Calu3 (cell line): ENCODE measurements around the gene LITAFD. TPM values are rescaled to one million over a fixed set of nuclear protein-coding genes. Genes with fewer than 3 reads are reported as not detected.

Experiments
- BruUV-seq: library from RNA; stranded (reverse); fragments of 400-500 nt; replicated peaks from 2 replicates; lab custom pipeline; 2021; lab: Mats Ljungman, UMichigan
- CTCF ChIA-PET: fragments of 300-600 bp; sonication (Branson Sonifier 250); formaldehyde crosslinking; loops from one replicate; lab custom pipeline; 2022; ENCODE audit warnings: antibody characterized with exemption; lab: Charles Lee
- DNase-seq: peaks from one replicate; pipeline ENCODE4 v3.0.0; 2022
- H3K27ac Mint-ChIP-seq: one replicate; pipeline ENCODE4 v1.8.0; 2022; ENCODE audit warnings: mixed read lengths; ENCODE audit not compliant: unreplicated experiment
- H3K27me3 Mint-ChIP-seq: one replicate; pipeline ENCODE4 v1.8.0; 2022; ENCODE audit warnings: mixed read lengths; ENCODE audit not compliant: unreplicated experiment
- H3K36me3 Mint-ChIP-seq: one replicate; pipeline ENCODE4 v1.8.0; 2022; ENCODE audit warnings: mild to moderate bottlenecking, moderate library complexity, mixed read lengths; ENCODE audit not compliant: insufficient read depth, unreplicated experiment
- H3K4me1 Mint-ChIP-seq: one replicate; pipeline ENCODE4 v1.8.0; 2022; ENCODE audit warnings: mild to moderate bottlenecking, low read depth, mixed read lengths; ENCODE audit not compliant: unreplicated experiment
- H3K4me3 Mint-ChIP-seq: one replicate; pipeline ENCODE4 v1.8.0; 2022; ENCODE audit warnings: mild to moderate bottlenecking, low read depth, moderate library complexity, mixed read lengths; ENCODE audit not compliant: unreplicated experiment
- H3K9me3 Mint-ChIP-seq: one replicate; pipeline ENCODE4 v1.8.0; 2022; ENCODE audit warnings: low read depth, mixed read lengths; ENCODE audit not compliant: unreplicated experiment
- intact Hi-C: fragments of 100-400 bp; cut with micrococcal nuclease; formaldehyde crosslinking; loops from one replicate; pipeline ENCODE4 v1.10.0; 2022; ENCODE audit not compliant: unreplicated experiment
- total RNA-seq: library from RNA; stranded (reverse); gene quantifications from 2 replicates; pipeline ENCODE4 v1.2.3, GENCODE V29; 2022
- TF ChIP-seq, protein P1 (sequence below): fragments of 200-600 bp; IDR thresholded peaks from one replicate; pipeline ENCODE4 v1.8.0; 2022; ENCODE audit warnings: antibody characterized with exemption; ENCODE audit not compliant: unreplicated experiment

Gene LITAFD
- total RNA-seq, 1 experiment from 2014 or later, result not detected

DNA sequence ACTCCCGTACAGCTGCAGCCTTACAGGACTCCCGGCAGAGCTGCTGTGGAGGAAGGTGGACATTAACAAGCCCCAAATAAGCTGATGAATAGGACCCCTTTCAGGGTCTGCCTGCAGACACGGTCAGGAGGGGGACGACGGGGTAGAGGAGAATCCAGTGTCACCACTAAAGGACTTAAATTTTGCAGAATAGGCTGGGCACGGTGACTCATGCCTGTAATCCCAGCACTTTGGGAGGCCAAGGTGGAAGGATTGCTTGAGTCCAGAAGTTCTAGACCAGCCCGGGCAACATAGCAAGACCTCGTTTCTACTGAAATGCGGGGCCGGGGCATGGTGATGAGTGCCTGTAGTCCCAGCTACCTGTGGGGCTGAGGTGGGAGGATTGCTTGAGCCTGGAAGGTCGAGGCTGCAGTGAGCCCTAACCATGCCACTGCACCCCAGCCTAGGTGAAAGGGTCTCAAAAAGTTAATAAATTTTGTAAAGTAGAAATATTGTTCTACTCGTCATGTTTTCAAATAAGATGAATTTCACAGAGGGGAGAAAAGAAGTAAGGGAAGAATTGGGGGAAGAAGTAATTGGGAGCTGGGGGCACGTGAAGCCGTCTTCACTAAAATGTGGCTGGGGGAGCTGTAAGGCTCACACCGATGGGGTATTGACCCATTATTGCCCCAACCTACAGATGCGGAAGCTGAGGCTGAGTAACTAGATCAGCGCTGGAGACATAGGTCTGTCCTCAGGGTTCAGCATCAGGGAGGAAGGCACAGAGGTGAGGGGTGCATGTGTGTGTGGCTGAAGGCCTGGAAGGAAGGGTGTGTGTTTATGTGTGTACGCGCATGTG is 4.7 kb downstream of the LITAFD start:
- intact Hi-C loops, result no loop called here
- no peaks in the 10 kb centered on the region for H3K9me3 Mint-ChIP-seq
- TF ChIP-seq, protein P1, sequence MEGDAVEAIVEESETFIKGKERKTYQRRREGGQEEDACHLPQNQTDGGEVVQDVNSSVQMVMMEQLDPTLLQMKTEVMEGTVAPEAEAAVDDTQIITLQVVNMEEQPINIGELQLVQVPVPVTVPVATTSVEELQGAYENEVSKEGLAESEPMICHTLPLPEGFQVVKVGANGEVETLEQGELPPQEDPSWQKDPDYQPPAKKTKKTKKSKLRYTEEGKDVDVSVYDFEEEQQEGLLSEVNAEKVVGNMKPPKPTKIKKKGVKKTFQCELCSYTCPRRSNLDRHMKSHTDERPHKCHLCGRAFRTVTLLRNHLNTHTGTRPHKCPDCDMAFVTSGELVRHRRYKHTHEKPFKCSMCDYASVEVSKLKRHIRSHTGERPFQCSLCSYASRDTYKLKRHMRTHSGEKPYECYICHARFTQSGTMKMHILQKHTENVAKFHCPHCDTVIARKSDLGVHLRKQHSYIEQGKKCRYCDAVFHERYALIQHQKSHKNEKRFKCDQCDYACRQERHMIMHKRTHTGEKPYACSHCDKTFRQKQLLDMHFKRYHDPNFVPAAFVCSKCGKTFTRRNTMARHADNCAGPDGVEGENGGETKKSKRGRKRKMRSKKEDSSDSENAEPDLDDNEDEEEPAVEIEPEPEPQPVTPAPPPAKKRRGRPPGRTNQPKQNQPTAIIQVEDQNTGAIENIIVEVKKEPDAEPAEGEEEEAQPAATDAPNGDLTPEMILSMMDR, result no peak
- H3K36me3 Mint-ChIP-seq, result peaks cover 47% of the 10 kb centered on the region
- CTCF ChIA-PET, result interaction anchor here (0.8 to 2.3 kb wide), 4 partner anchors 23 to 145 kb away, joined by 3 to 7 read pairs (median 4); no protein-coding TSS in a partner anchor
- no peak overlapping the region for H3K4me3 Mint-ChIP-seq
- peak overlapping the region; percentile 58 for H3K27ac Mint-ChIP-seq
- no TSS peak for BruUV-seq
- no peaks in the 10 kb centered on the region for H3K27me3 Mint-ChIP-seq
- H3K4me1 Mint-ChIP-seq, result peaks cover 28% of the 10 kb centered on the region
- DNase-seq, result no peak

DNA sequence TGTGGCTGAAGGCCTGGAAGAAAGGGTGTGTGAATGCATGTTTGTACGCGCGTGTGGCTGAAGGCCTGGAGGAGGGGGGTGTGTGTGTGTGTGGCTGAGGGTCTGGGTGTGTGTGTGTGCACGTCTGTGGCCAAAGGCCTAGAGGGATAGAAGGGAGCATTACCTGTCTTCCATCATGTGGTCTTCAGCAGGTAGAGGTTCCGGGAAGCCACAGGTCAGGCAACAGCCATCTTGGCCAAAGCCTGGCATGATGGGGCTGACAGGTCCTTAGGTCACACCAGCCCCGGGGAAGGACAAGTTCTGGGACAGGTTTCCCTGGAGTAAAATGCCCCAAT is 5.2 kb downstream of the LITAFD start:
- H3K27me3 Mint-ChIP-seq, result no peaks in the 10 kb centered on the region
- H3K9me3 Mint-ChIP-seq, result no peaks in the 10 kb centered on the region
- no peak for DNase-seq
- H3K4me3 Mint-ChIP-seq, result no peak overlapping the region
- H3K27ac Mint-ChIP-seq, result no peak overlapping the region
- CTCF ChIA-PET, result no interaction called here
- TF ChIP-seq, protein P1, result no peak
- intact Hi-C loops, result no loop called here
- H3K36me3 Mint-ChIP-seq, result peaks cover 52% of the 10 kb centered on the region
- no TSS peak for BruUV-seq
- peaks cover 28% of the 10 kb centered on the region for H3K4me1 Mint-ChIP-seq

DNA sequence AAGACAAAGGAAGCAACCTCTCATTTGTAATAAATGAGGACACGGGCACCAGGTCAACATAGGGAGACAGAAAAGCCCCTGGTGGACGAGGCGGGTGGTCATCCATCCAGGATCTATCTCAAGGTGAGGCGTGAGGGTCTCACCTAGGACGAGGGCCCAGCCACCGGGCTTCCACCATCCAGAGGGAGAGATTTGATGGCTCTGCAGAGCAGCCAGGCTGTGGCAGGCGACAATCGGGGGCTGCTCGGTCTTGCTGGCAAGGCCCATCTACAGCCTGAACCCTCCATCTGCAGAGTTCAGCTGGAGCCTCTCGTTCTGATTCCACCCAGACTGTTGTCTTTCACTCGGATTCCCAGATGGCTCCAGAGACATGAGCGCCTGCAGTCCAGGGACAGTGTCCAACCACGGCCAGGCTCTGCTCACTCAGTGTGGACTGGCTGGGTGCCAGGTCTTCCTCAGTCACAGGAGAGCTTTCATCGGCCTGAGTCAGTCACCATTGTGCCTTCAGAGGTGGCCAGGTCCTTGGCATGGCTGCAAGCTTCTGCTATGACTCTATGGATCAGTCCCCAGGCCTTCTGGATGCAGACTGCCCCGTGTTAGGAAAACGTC is 5.9 kb downstream of the LITAFD start:
- BruUV-seq, result no TSS peak
- H3K4me1 Mint-ChIP-seq, result peaks cover 28% of the 10 kb centered on the region
- no peak overlapping the region for H3K27ac Mint-ChIP-seq
- intact Hi-C loops, result no loop called here
- DNase-seq, result no peak
- H3K4me3 Mint-ChIP-seq, result no peak overlapping the region
- TF ChIP-seq, protein P1, result no peak
- H3K9me3 Mint-ChIP-seq, result no peaks in the 10 kb centered on the region
- H3K27me3 Mint-ChIP-seq, result no peaks in the 10 kb centered on the region
- CTCF ChIA-PET, result no interaction called here
- H3K36me3 Mint-ChIP-seq, result peaks cover 57% of the 10 kb centered on the region

DNA sequence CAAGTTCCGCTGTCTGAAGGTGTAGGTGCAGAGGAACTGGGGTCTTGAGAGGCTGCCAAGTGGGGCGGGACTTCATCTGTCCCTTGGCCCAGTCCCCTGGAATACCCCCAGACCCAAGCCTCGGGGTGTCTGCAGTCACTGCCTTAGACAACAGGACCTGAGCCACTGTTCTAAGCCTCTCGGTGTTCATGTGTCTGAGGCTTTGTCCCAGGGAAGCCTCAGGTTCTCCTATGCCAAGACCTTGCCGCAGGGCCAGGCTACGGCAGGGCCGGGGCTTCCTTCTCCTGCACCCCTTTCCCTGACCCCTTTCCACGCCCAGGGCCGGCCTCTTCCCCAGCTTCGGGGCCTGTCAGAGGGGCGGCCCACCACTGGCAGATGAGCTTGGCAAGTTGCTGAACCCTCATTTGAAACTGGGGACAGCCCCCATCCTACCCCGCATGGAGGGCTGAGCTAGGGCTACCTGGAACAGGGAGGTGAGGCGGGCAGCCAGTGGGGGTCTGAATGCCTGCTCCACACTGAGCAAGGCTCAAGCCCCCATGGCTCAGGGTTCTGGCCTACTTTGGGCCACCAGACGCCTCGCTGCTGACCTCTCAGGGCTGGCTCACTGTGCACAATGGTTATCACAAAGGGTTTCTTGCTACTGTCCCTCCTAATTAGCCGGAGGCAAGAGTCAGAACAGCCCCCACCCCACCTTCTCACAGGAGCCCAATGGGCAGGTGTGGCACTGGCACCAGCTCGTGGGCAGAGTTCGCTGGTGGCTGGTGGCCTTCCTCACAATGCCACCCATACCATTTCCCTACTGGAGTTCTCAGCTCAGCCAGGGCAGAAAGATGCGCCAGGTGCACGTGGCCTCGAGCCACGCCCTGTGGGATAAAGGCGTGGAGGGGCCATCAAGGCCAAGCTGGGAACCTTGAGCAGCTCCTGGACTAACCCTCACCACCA is 7.1 kb downstream of the LITAFD start:
- Mint-ChIP-seq H3K4me1 (peaks cover 28% of the 10 kb centered on the region), H3K36me3 (peaks cover 67% of the 10 kb centered on the region), H3K4me3 (no peak overlapping the region), H3K27ac (no peak overlapping the region), H3K27me3 (no peaks in the 10 kb centered on the region), H3K9me3 (no peaks in the 10 kb centered on the region)
- BruUV-seq, result no TSS peak
- CTCF ChIA-PET, result no interaction called here
- intact Hi-C loops, result no loop called here
- no peak for DNase-seq
- TF ChIP-seq, protein P1, result no peak
